MG63 (cell line): ENCODE data around the gene SNX27. TPM values are rescaled to one million over a fixed set of nuclear protein-coding genes. Genes with fewer than 3 reads are reported as not detected.

Source experiments
- DNase-seq: peaks from one replicate; pipeline ENCODE4 v3.0.0-alpha.2; 2020
- H3K27me3 ChIP-seq: fragments of 250-450 bp; sonication (Bioruptor Pico); 2 replicates; pipeline ENCODE4 v1.5.1; 2020; ENCODE audit warnings: mild to moderate bottlenecking, moderate library complexity
- H3K36me3 ChIP-seq: fragments of 250-450 bp; sonication (Bioruptor Pico); 2 replicates; pipeline ENCODE4 v1.5.1; 2020; ENCODE audit warnings: mild to moderate bottlenecking, moderate library complexity
- H3K4me3 ChIP-seq: fragments of 250-450 bp; sonication (Bioruptor Pico); 2 replicates; pipeline ENCODE4 v1.5.1; 2020; ENCODE audit warnings: mild to moderate bottlenecking, moderate library complexity
- H3K9me3 ChIP-seq: fragments of 250-450 bp; sonication (Bioruptor Pico); 2 replicates; pipeline ENCODE4 v1.5.1; 2020; ENCODE audit warnings: mild to moderate bottlenecking, moderate library complexity
- total RNA-seq: library from RNA; depleted of rRNA; stranded (reverse); fragments of >200 nt; shearing (Covaris generic); gene quantifications from 2 replicates; pipeline ENCODE4 v1.2.3, GENCODE V29; 2014; ENCODE audit warnings: low replicate concordance

Gene SNX27
- total RNA-seq, 1 experiment from 2014 or later: 17.1 TPM

DNA sequence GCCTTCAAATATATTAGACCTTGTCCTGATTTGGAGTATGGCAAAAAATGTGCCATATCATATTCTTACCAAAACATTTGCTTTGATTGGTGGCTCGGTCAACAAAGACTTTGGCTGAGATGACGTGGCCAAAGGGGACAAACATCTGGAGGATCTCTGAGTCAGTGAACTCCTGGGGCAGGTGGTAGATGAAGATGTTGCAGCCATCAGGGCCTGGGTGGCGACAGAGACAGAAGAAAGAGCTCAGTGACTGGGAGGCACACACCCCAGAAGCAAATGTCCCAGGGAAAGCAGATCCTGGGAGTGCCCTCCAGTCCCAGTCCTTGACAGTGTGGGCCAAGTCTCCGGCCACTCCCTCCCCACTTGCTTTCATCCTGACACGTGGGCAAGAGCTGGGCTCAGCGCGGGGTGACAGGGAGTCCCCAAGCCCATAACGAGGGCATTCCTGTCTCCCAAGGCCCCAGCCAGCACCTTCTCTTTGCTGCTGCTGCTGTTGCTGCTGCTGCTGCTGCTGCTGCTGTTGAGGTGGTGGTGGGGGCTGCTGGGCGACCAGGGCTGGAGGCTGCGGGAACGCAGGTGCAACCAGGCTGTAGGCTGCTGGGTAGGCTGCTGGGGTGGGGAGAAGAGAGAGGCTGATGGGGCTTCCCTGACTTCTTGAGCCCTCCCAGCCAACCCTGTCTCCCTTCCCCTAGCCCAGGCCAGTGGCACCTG, 94.1 kb downstream of the SNX27 start:
- Histone ChIP-seq H3K4me3 (no peak overlapping the region), H3K27me3 (no peaks in the 10 kb centered on the region), H3K9me3 (no peaks in the 10 kb centered on the region), H3K36me3 (no peaks in the 10 kb centered on the region)
- DNase-seq: no peak

DNA sequence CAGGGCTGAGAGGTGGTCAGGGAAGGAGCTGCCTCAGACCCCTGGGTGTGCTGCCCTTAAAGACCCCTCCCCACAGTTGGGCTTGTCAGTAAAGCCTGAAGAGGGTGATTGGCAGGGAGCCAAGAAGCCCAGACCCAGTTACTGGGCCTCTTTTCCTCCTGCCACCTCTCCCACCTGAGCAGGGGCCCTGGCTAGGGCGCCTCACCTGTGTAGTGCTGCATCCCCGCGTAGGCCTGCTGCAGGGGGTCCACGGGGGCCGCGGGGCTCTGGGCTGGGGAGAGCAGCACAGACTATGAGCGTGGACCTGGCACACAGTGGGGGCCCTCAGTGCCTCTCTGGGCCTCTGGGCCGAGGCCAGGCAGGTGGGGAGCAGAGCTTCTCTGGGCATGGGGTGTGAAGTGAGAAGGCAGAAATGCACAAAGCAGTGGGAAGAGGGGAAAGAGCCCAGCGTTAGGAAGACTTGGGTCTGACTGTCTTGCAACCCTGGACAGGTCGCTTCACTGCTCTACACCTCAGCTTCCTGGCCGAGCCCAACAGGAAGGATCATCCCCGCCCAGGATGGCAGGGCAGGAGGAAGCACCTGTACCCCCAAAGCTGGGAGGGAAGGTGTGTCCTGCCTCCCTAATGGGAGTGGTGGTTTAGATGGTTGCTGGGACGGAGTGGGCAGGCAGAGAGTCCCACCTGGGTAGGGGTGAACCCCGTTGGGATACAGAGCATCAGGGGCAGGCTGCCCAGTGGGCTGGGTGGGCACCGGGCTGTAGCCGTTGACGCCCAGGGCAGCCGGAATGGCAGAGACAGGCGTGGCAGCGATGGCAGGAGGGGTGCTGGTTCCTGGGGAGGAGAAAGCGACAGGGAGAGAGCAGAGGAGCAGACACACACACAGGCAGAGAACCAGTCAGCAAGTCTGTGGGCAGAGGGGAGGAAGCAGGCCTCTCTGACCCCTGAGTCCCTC, 94.9 kb downstream of the SNX27 start:
- Histone ChIP-seq H3K4me3 (no peak overlapping the region), H3K36me3 (no peaks in the 10 kb centered on the region), H3K9me3 (no peaks in the 10 kb centered on the region), H3K27me3 (no peaks in the 10 kb centered on the region)
- no peak for DNase-seq

GRCh38 chr1:151707541-151708065, 95.8 kb downstream of the SNX27 start:
- no peak for DNase-seq
- H3K4me3 ChIP-seq: no peak overlapping the region
- no peaks in the 10 kb centered on the region for H3K9me3 ChIP-seq
- H3K36me3 ChIP-seq: no peaks in the 10 kb centered on the region
- H3K27me3 ChIP-seq: no peaks in the 10 kb centered on the region

GRCh38 chr1:151708891-151709290, 97.0 kb downstream of the SNX27 start:
- H3K36me3 ChIP-seq: no peaks in the 10 kb centered on the region
- no peaks in the 10 kb centered on the region for H3K9me3 ChIP-seq
- H3K27me3 ChIP-seq: no peaks in the 10 kb centered on the region
- H3K4me3 ChIP-seq: no peak overlapping the region
- DNase-seq: no peak

GRCh38 chr1:151710187-151710840, 98.5 kb downstream of the SNX27 start:
- H3K27me3 ChIP-seq: no peaks in the 10 kb centered on the region; the same call in 1 of the 2 replicates
- DNase-seq: peak; percentile 38
- H3K4me3 ChIP-seq: no peak overlapping the region
- no peaks in the 10 kb centered on the region for H3K9me3 ChIP-seq
- no peaks in the 10 kb centered on the region for H3K36me3 ChIP-seq

DNA sequence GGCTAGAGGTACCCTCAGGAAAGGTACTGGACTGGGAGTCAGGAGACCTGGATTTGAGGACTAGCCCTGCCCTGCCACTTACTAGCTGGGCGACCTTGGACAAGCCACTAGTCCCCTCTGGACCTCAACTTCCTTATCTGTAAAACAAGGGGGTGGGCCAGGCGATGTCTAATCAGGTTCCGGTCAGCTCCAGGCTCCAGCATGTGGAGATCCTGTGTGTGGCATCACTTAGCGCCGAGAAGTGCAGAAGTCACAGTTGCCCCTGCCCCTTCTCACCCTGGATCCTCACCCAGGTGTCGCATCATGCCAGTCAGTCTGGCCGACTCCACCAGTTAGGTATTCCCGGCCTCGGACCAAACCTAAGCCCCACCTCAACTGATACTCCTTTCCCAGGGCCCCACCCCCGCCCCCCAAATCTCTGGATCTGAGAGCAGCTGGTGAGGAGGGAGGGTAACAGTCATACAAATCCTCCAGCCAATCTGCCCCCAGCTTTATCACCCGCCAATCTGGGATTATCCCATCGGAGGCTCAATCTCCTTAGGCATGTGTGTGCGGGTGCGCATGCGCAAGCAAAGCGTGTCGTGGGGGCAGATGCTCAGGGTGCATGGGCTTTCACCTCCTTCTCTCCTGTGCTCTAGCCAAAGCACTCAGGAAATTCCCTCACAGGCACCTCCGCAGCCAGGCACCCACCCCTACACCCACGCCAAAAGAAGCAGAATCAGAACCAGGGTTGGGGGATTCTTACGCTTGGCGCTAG, 99.4 kb downstream of the SNX27 start:
- no peaks in the 10 kb centered on the region for H3K9me3 ChIP-seq
- H3K27me3 ChIP-seq: peaks cover 3% of the 10 kb centered on the region; the same call in 1 of the 2 replicates
- H3K36me3 ChIP-seq: no peaks in the 10 kb centered on the region
- H3K4me3 ChIP-seq: no peak overlapping the region
- DNase-seq: no peak

GRCh38 chr1:151711951-151712350, 100.1 kb downstream of the SNX27 start:
- H3K9me3 ChIP-seq: no peaks in the 10 kb centered on the region
- no peak overlapping the region for H3K4me3 ChIP-seq
- DNase-seq: no peak
- H3K27me3 ChIP-seq: peaks cover 3% of the 10 kb centered on the region; the same call in 1 of the 2 replicates
- H3K36me3 ChIP-seq: no peaks in the 10 kb centered on the region

DNA sequence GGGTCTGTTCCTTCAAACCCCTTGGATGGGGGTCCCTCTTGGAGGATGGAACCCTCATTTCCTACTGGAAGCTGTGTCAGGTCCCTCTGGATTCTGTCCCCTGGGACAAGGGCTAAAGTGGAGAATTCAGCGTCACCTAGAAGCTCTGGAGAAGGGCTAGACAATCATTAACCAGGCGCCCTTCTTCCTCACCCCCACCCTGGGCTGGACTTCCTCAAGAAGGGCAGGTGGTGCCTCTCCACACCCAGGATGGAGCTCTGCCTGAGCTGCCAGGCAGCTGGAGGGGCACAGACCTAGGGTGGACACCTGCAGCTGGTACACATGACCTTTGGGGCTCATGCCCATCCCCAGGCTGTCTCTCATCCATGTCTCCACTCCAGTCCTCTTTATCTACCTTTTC, 101.2 kb downstream of the SNX27 start:
- no peak for DNase-seq
- Histone ChIP-seq H3K27me3 (peaks cover 3% of the 10 kb centered on the region; the same call in 1 of the 2 replicates), H3K4me3 (no peak overlapping the region), H3K9me3 (no peaks in the 10 kb centered on the region), H3K36me3 (no peaks in the 10 kb centered on the region)

DNA sequence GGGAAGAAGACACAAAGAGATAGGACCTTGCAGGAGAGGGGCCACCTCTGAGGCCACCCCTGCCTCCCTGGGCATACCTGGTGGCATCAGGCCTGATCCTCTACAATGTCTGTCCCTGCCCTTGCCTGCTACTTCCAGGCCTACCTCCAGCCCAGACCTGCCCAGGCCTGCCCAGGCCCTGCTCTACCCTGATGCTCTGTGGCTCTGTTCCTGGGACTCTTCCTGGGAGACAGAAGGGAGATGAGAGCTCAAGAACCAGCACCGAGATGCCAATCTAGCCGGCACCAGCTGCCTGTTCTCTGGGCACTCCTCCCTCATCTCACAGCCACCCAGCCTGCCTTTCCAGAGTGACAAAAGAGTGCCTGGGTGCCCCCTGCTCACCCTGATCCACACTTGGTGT, 102.0 kb downstream of the SNX27 start:
- no peak overlapping the region for H3K4me3 ChIP-seq
- no peaks in the 10 kb centered on the region for H3K36me3 ChIP-seq
- DNase-seq: no peak
- peaks cover 3% of the 10 kb centered on the region; the same call in 1 of the 2 replicates for H3K27me3 ChIP-seq
- H3K9me3 ChIP-seq: no peaks in the 10 kb centered on the region

DNA sequence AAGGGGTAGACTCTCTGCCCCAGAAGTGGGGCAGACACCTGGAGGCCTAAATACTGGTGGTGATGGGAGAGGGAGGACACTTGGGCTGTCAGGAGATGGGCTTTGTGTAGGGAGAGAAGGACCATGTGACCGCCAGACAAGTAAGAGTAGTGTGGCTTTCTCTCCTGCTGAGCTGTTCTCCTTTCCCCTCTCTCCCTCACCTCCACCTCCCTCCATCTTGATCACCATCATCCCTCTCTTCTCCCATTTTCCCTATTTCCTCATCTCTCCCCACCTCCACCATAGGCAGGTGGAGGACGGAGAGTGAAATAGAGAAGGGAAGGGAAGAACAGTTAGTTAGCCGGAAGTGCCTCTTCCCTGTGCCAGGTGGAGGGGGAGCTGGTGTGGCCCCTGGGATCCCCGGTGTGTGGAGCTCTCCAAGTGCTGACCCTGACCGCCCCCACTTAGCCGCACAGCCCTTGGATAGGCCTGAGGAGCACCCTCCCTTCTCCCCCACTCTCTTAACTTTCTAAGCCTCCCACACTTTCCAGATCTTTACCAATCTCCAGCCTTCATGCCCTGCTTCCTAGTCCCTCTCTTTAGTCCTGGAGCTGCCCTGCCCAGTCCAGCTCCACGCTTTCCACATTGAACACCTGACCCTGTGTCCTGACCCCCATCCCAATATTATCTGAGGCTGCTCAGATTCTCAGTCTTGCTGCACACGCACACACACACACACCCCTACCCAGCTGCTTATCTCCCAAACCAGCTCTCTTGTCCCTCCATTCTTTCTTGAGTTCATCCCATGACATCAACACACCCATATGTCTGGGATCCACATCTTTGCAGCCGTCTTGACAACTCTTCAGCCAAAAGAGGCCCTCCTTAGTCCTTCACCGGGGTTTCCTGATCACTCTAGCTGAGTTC, 103.2 kb downstream of the SNX27 start:
- Histone ChIP-seq H3K36me3 (no peaks in the 10 kb centered on the region), H3K27me3 (peaks cover 3% of the 10 kb centered on the region; the same call in 1 of the 2 replicates), H3K9me3 (no peaks in the 10 kb centered on the region), H3K4me3 (no peak overlapping the region)
- no peak for DNase-seq

GRCh38 chr1:151715726-151716404, 104.0 kb downstream of the SNX27 start:
- Histone ChIP-seq H3K27me3 (peaks cover 3% of the 10 kb centered on the region; the same call in 1 of the 2 replicates), H3K4me3 (no peak overlapping the region), H3K36me3 (no peaks in the 10 kb centered on the region), H3K9me3 (no peaks in the 10 kb centered on the region)
- no peak for DNase-seq

GRCh38 chr1:151716405-151716762, 104.5 kb downstream of the SNX27 start:
- Histone ChIP-seq H3K36me3 (no peaks in the 10 kb centered on the region), H3K27me3 (peaks cover 3% of the 10 kb centered on the region; the same call in 1 of the 2 replicates), H3K4me3 (no peak overlapping the region), H3K9me3 (no peaks in the 10 kb centered on the region)
- DNase-seq: no peak

GRCh38 chr1:151716771-151717631, 105.2 kb downstream of the SNX27 start, which contains the start of gene CELF3:
Gene CELF3, minus strand, starts transcription at chr1:151716803. Its CDS starts 783 bp downstream, at chr1:151716020.
- no peak for DNase-seq
- Histone ChIP-seq H3K36me3 (no peaks in the 10 kb centered on the region), H3K27me3 (peaks cover 6% of the 10 kb centered on the region), H3K9me3 (no peaks in the 10 kb centered on the region), H3K4me3 (no peak within 1 kb of the TSS)

DNA sequence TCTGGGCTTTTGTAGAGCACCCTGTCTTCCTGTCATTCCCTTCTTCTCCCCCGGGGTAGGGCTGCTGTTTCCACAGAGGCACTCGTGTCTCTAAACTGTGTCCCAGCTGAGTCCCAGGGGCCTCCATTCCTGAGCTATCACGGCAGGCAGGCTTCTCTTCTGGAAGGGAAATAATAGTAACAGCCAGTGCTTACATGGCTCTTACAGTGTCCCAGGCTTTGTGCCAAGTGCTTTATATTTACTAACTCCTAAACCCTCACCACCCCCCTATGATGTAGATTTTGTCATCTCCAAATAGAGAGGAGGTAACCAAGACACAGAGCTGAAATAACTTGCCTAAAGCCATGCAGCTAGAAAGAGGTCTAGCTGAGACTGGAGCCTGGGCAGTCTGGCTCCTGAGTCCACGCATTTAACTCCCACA, 106.2 kb downstream of the SNX27 start:
- Histone ChIP-seq H3K27me3 (peaks cover 8% of the 10 kb centered on the region), H3K9me3 (no peaks in the 10 kb centered on the region), H3K36me3 (no peaks in the 10 kb centered on the region), H3K4me3 (no peak overlapping the region)
- DNase-seq: no peak
